Measurements from ENCODE around the gene UBE2E1. TPM values are rescaled to one million over a fixed set of nuclear protein-coding genes. Genes with fewer than 3 reads are reported as not detected.

Gene UBE2E1
- total and polyA plus RNA-seq, 4 donors, result 6.6 to 31.8 (median 25.4) TPM

GRCh38 chr3:23909341-23909740, 103.6 kb downstream of the UBE2E1 start:
- H3K27ac ChIP-seq (ENCODE audit: low read depth in 1 of 2, low read length in 2 of 2), result no peak overlapping the region
- H3K4me3 ChIP-seq (ENCODE audit: low read depth in 1 of 3, low read length in 3 of 3), result no peak overlapping the region
- no peak for TF ChIP-seq NR2F2 (IDR thresholded peaks at IDR 0.05)
- TF ChIP-seq YY1 (IDR thresholded peaks at IDR 0.05), result no peak
- TF ChIP-seq ZBTB33 (IDR thresholded peaks at IDR 0.05), result no peak
- TF ChIP-seq GABPA (IDR thresholded peaks at IDR 0.05 in 1 of 2, conservative IDR thresholded peaks at IDR 0.05 in 1 of 2), result no peak
- TF ChIP-seq HNF4A (conservative IDR thresholded peaks at IDR 0.05), result no peak
- no peak for TF ChIP-seq JUND (IDR thresholded peaks at IDR 0.05)
- no peak for TF ChIP-seq EGR1 (IDR thresholded peaks at IDR 0.05; ENCODE audit: low read depth in 2 of 2)
- TF ChIP-seq TAF1 (conservative IDR thresholded peaks at IDR 0.05), result no peak
- TF ChIP-seq CTCF (IDR thresholded peaks at IDR 0.05; ENCODE audit: low read depth, low read length, missing input control), result no peak
- TF ChIP-seq RXRA (IDR thresholded peaks at IDR 0.05), result no peak
- TF ChIP-seq RAD21 (IDR thresholded peaks at IDR 0.05), result no peak
- no peak for TF ChIP-seq REST (IDR thresholded peaks at IDR 0.05)
- no peak for TF ChIP-seq FOXA2 (IDR thresholded peaks at IDR 0.05)
- no peak for TF ChIP-seq HNF4G (IDR thresholded peaks at IDR 0.05)
- TF ChIP-seq ATF3 (IDR thresholded peaks at IDR 0.05), result no peak
- TF ChIP-seq SP1 (IDR thresholded peaks at IDR 0.05), result no peak
- no peak for DNase-seq (ENCODE audit: low spot score)
- H3K9me3 ChIP-seq (ENCODE audit: control insufficient read depth in 4 of 4, low read length in 3 of 4), result no peaks in the 10 kb centered on the region
- 87% methylated on average over 7 of the region's 7 CpGs for WGBS
- H3K4me1 ChIP-seq (ENCODE audit: control insufficient read depth in 4 of 4, insufficient read depth in 4 of 4, low read length in 3 of 4), result peaks cover 0 to 9% (median 8%) of the 10 kb centered on the region in 4 donors
- no peaks in the 10 kb centered on the region for H3K27me3 ChIP-seq (ENCODE audit: control insufficient read depth in 4 of 4, insufficient read depth in 4 of 4, low read length in 3 of 4)
- H3K36me3 ChIP-seq (ENCODE audit: control insufficient read depth in 4 of 4, insufficient read depth in 3 of 4, low read depth in 1 of 4, low read length in 3 of 4), result peaks cover 0 to 19% (median 9%) of the 10 kb centered on the region in 4 donors
- no peak overlapping the region for H3K9ac ChIP-seq (ENCODE audit: low read depth in 1 of 2, low read length in 2 of 2)

- no peak overlapping the region for H3K9ac ChIP-seq (ENCODE audit: low read depth in 1 of 2, low read length in 2 of 2)
- 96% methylated on average over 2 of the region's 2 CpGs for WGBS
- TF ChIP-seq EGR1 (IDR thresholded peaks at IDR 0.05; ENCODE audit: low read depth in 2 of 2) (no peak), CTCF (IDR thresholded peaks at IDR 0.05; ENCODE audit: low read depth, low read length, missing input control) (no peak), GABPA (IDR thresholded peaks at IDR 0.05 in 1 of 2, conservative IDR thresholded peaks at IDR 0.05 in 1 of 2) (no peak), SP1 (IDR thresholded peaks at IDR 0.05) (no peak), ATF3 (IDR thresholded peaks at IDR 0.05) (no peak), RXRA (IDR thresholded peaks at IDR 0.05) (no peak), ZBTB33 (IDR thresholded peaks at IDR 0.05) (no peak), HNF4G (IDR thresholded peaks at IDR 0.05) (no peak), JUND (IDR thresholded peaks at IDR 0.05) (no peak), RAD21 (IDR thresholded peaks at IDR 0.05) (no peak), TAF1 (conservative IDR thresholded peaks at IDR 0.05) (no peak), FOXA2 (IDR thresholded peaks at IDR 0.05) (no peak), FOXA1 (IDR thresholded peaks at IDR 0.05) (no peak), MAX (IDR thresholded peaks at IDR 0.05) (no peak)
These were observed 105.6 kb downstream of the UBE2E1 start for GRCh38 chr3:23911397-23911796.

More at GRCh38 chr3:23911397-23911796, 105.6 kb downstream of the UBE2E1 start:
- H3K4me3 ChIP-seq (ENCODE audit: low read depth in 1 of 3, low read length in 3 of 3), result no peak overlapping the region
- DNase-seq (ENCODE audit: low spot score), result no peak
- no peaks in the 10 kb centered on the region for H3K9me3 ChIP-seq (ENCODE audit: control insufficient read depth in 4 of 4, low read length in 3 of 4)
- H3K36me3 ChIP-seq (ENCODE audit: control insufficient read depth in 4 of 4, insufficient read depth in 3 of 4, low read depth in 1 of 4, low read length in 3 of 4), result peaks cover 0 to 19% (median 8%) of the 10 kb centered on the region in 4 donors
- H3K4me1 ChIP-seq (ENCODE audit: control insufficient read depth in 4 of 4, insufficient read depth in 4 of 4, low read length in 3 of 4), result peaks cover 0 to 25% (median 18%) of the 10 kb centered on the region in 4 donors
- H3K27me3 ChIP-seq (ENCODE audit: control insufficient read depth in 4 of 4, insufficient read depth in 4 of 4, low read length in 3 of 4), result no peaks in the 10 kb centered on the region
- no peak overlapping the region for H3K27ac ChIP-seq (ENCODE audit: low read depth in 1 of 2, low read length in 2 of 2)

Measured in liver (tissue), 9 donors.